Measurements from ENCODE around the gene MTSS2.
A peak's percentile ranks its signal among the peaks of the same experiment; 100 is the strongest.

The MTSS2 gene

GRCh38 chr16:70709457-70709856 is 23.6 kb upstream of the MTSS2 start:
- no peak for DNase-seq
- in situ Hi-C loops (cut with HindIII; ENCODE audit: low pct_ligation_motif_present, low sequenced_read_pairs): no loop called here
- H3K27me3 ChIP-seq (replicated peaks): no peaks in the 10 kb centered on the region
- H3K27ac ChIP-seq: no peak overlapping the region
- no peaks in the 10 kb centered on the region for H3K36me3 ChIP-seq (replicated peaks)
- no peak for TF ChIP-seq CTCF (IDR thresholded peaks at IDR 0.05; ENCODE audit: low read depth, low read length, missing control alignments)
- H3K4me3 ChIP-seq (ENCODE audit: low read depth, low read length): no peak overlapping the region

- in situ Hi-C loops (cut with HindIII; ENCODE audit: low pct_ligation_motif_present, low sequenced_read_pairs): no loop called here
- no peak for DNase-seq
- TF ChIP-seq CTCF (IDR thresholded peaks at IDR 0.05; ENCODE audit: low read depth, low read length, missing control alignments): no peak
- Histone ChIP-seq H3K27ac (no peak overlapping the region), H3K27me3 (replicated peaks) (no peaks in the 10 kb centered on the region), H3K4me3 (ENCODE audit: low read depth, low read length) (no peak overlapping the region), H3K36me3 (replicated peaks) (no peaks in the 10 kb centered on the region)
These were observed 22.8 kb upstream of the MTSS2 start for GRCh38 chr16:70708366-70709246.

GRCh38 chr16:70706948-70707465 is 21.2 kb upstream of the MTSS2 start:
- no peaks in the 10 kb centered on the region for H3K27me3 ChIP-seq (replicated peaks)
- no peaks in the 10 kb centered on the region for H3K36me3 ChIP-seq (replicated peaks)
- H3K27ac ChIP-seq: no peak overlapping the region
- peak; percentile 29 for DNase-seq
- in situ Hi-C loops (cut with HindIII; ENCODE audit: low pct_ligation_motif_present, low sequenced_read_pairs): no loop called here
- no peak for TF ChIP-seq CTCF (IDR thresholded peaks at IDR 0.05; ENCODE audit: low read depth, low read length, missing control alignments)
- H3K4me3 ChIP-seq (ENCODE audit: low read depth, low read length): no peak overlapping the region

- Histone ChIP-seq H3K27ac (no peak overlapping the region), H3K36me3 (replicated peaks) (no peaks in the 10 kb centered on the region), H3K27me3 (replicated peaks) (no peaks in the 10 kb centered on the region), H3K4me3 (ENCODE audit: low read depth, low read length) (no peak overlapping the region)
- DNase-seq: no peak
- no peak for TF ChIP-seq CTCF (IDR thresholded peaks at IDR 0.05; ENCODE audit: low read depth, low read length, missing control alignments)
- in situ Hi-C loops (cut with HindIII; ENCODE audit: low pct_ligation_motif_present, low sequenced_read_pairs): no loop called here
These were observed 19.2 kb upstream of the MTSS2 start for GRCh38 chr16:70705056-70705455.

- Histone ChIP-seq H3K4me3 (ENCODE audit: low read depth, low read length) (no peak overlapping the region), H3K27ac (no peak overlapping the region), H3K27me3 (replicated peaks) (no peaks in the 10 kb centered on the region), H3K36me3 (replicated peaks) (no peaks in the 10 kb centered on the region)
- TF ChIP-seq CTCF (IDR thresholded peaks at IDR 0.05; ENCODE audit: low read depth, low read length, missing control alignments): no peak
- in situ Hi-C loops (cut with HindIII; ENCODE audit: low pct_ligation_motif_present, low sequenced_read_pairs): no loop called here
- DNase-seq: no peak
These were observed 18.7 kb upstream of the MTSS2 start for GRCh38 chr16:70704586-70704985.

Data from brain microvascular endothelial cell (primary cell).